Right cardiac atrium (tissue), 5 donors: ENCODE results near the gene JARID2. TPM values are rescaled to one million over a fixed set of nuclear protein-coding genes. Genes with fewer than 3 reads are reported as not detected.

Source experiments
- ATAC-seq, 2 donors: fragments of 200-7000 bp; cut with Tn5 transposase; one replicate each; pipeline versions ENCODE4 v1.8.0 to v1.9.1; 2020; ENCODE audit warnings: moderate library complexity in 2 of 2, mild to moderate bottlenecking in 1 of 2
- DNase-seq, 3 donors: peaks; one replicate each; pipeline ENCODE4 v3.0.0-alpha.2; 2020
- H3K27ac ChIP-seq: one replicate; pipeline ENCODE4 v1.5.1; 2013; ENCODE audit warnings: mild to moderate bottlenecking, low read length, control low read depth, moderate library complexity
- H3K27me3 ChIP-seq: one replicate; pipeline ENCODE4 v1.6.1; 2013; ENCODE audit not compliant: control insufficient read depth, insufficient read depth
- H3K4me1 ChIP-seq: one replicate; pipeline ENCODE4 v1.6.1; 2013; ENCODE audit warnings: low read length; ENCODE audit not compliant: control insufficient read depth, insufficient read depth
- H3K4me3 ChIP-seq: one replicate; pipeline ENCODE4 v1.5.1; 2013; ENCODE audit warnings: low read length, control low read depth
- H3K9me3 ChIP-seq: one replicate; pipeline ENCODE4 v1.6.1; 2013; ENCODE audit warnings: low read length; ENCODE audit not compliant: control insufficient read depth
- WGBS: extraction: QIAGEN DNeasy Blood & Tissue Kit; methylation state at CpG from one replicate; pipeline ENCODE4 v1.1.7; 2013; 5-methylcytosine and 5-hydroxymethylcytosine counted together
- intact Hi-C, 4 donors: fragments of 100-400 bp; cut with DNase I; formaldehyde crosslinking; loops; one replicate each; pipeline versions ENCODE4 v1.11.0 to v1.14.0; 2022 to 2023
- polyA plus RNA-seq: library from polyadenylated mRNA; stranded (reverse); fragments of 200-250 nt; gene quantifications from one replicate; pipeline ENCODE4 v1.2.3, GENCODE V29; 2013
- total RNA-seq, 4 donors: library from RNA; stranded (reverse); fragmentation: NEBNext Ultra II Directional; extraction: Animal tissue kit (Norgen Biotek cat#: 25700); gene quantifications; one replicate each; pipeline ENCODE4 v1.2.1, GENCODE V29; 2021
- donor health status: healthy with polysubstance abuse.
- donor health status: DM: no; HTN: yes; CAD: no.
- donor health status: DM: no; HTN: no; CAD: no.
- donor health status: DM: no; HTN: yes; CAD: no; lungs with severe emphysema.
- donor health status: DM: yes; HTN: yes; CAD: no.

The JARID2 gene
- total and polyA plus RNA-seq, 5 donors = 4.1 to 10.1 (median 9.1) TPM

DNA sequence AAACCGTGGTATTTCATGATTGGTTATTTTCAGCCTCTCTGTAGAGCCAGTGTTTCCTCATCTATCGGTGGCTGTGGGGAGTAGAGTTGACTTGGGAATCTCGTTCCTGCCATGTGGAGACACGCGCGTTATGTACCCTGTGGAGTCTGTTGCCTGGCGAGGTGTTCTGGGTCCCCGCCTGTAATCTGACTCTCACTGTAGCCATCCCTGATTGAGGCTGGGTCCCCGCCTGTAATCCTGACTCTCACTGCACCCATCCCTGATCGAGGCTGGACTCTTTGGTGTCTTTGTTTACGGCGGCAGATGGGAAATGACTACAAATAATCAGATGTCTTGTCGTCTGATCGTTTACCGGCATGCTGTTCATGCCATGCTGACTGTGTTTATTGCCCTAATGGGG lies 263.1 kb downstream of the JARID2 start:
- WGBS = 92% methylated on average over 15 of the region's 15 CpGs

DNA sequence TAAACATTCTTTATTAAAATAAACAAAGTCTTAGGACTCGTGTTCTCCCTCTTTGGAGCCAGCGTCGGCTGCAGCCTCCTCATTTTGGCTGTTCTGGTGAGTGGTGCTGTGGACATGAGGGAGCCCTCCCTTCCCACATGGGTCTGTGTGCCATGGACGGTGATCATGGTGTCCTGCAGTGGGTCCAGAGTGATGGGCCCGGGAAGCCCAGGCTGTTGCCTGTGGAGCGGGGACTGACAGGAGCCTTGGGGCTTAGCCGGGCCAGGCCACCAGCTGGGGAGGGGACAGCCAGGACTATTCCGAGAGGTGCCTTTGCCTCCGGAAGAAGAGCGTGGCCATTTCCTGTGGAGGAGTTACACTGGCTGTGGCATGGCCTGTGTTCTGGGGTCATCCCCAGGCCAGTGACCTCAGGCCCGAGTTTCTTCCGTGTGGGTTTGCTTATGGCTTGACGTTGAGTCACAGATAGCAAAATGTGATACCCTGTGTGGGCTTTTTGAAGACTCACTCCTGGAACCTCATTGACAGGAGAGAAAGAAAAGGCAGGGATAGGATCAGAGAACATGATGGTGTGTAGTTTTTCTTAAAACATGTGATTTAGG lies 263.6 kb downstream of the JARID2 start:
- intact Hi-C loops = loop anchor here in 2 of 4 donors (10.0 kb wide), 1 partner anchor 115 kb away; no protein-coding TSS in a partner anchor
- Histone ChIP-seq H3K9me3 (no peaks in the 10 kb centered on the region), H3K4me1 (peaks cover 6% of the 10 kb centered on the region), H3K27ac (no peak overlapping the region), H3K27me3 (no peaks in the 10 kb centered on the region), H3K4me3 (no peak overlapping the region)
- DNase-seq (peak in 1 of 3 donors; percentile 41), ATAC-seq (no peak)
- WGBS = 82% methylated on average over 13 of the region's 13 CpGs

More for the DNA sequence above, 263.1 kb downstream of the JARID2 start:
- H3K9me3 ChIP-seq = no peaks in the 10 kb centered on the region
- intact Hi-C loops = loop anchor here in 2 of 4 donors (10.0 kb wide), 1 partner anchor 116 kb away; no protein-coding TSS in a partner anchor
- H3K27me3 ChIP-seq = no peaks in the 10 kb centered on the region
- DNase-seq (peak in 1 of 3 donors; percentile 17), ATAC-seq (no peak)
- peaks cover 6% of the 10 kb centered on the region for H3K4me1 ChIP-seq
- no peak overlapping the region for H3K27ac ChIP-seq
- no peak overlapping the region for H3K4me3 ChIP-seq

DNA sequence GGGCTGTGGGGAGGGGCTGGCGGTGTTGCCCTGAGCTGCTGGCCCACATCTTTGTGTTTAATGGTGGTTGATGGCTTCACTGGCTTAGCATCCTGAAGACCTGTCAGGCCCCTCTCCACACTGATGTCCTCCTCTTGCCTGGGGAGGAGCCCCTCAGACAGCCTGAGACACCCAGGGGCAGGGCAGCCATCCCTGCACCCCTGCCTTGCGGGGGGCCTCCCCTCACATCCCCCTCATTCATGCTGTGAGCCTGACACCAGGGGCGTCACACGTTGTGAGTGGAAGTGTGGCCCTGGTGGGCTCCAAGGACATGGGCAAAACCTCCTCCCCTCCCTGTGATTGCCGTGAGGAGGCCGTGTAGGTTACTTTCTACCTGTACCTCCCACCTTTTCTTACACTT lies 264.3 kb downstream of the JARID2 start:
- WGBS = 94% methylated on average over 6 of the region's 6 CpGs

DNA sequence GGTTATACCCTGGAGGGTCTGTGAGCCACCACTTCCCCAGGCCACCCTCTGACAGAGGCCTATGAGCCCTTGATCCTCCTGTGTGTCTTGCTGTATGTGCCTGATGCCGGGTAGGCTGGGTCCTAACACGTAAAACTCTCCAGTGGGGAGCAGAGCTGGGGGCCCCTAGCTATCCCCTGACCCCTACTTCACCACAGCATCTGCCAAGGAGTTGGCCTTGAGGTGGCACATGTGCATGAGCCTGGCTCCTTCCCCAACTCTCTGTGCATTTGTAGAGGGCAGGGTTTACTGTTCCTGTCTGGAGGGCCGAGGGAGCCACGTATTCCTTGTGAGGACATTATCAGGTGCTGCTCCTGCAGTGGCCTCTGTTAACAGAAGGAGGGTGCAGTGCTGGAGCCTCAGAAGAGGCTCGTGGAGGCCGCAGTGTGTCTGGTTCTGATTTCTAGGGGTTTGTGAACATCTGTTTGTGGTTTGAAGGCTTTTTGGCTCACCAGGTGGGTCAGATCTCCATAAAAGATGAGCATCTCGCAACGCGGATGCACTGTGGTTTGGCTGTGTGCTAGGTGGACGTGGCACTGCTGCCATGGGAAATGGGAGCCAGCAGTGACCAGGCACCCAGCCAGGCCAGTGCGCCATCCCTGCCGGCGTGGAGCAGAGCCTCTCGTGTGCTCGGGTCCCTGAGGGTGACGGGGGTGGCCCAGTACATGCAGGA lies 264.8 kb downstream of the JARID2 start:
- intact Hi-C loops = loop anchor here in 1 of 4 donors (10.0 kb wide), 1 partner anchor 114 kb away; no protein-coding TSS in a partner anchor
- WGBS = 82% methylated on average over 16 of the region's 16 CpGs
- Histone ChIP-seq H3K27me3 (no peaks in the 10 kb centered on the region), H3K4me3 (no peak overlapping the region), H3K4me1 (peaks cover 2% of the 10 kb centered on the region), H3K27ac (no peak overlapping the region), H3K9me3 (no peaks in the 10 kb centered on the region)
- ATAC-seq (no peak), DNase-seq (peak in 1 of 3 donors; percentile 56)

More for the DNA sequence above, 264.3 kb downstream of the JARID2 start:
- DNase-seq (peak in 1 of 3 donors; percentile 26), ATAC-seq (no peak)
- peaks cover 6% of the 10 kb centered on the region for H3K4me1 ChIP-seq
- H3K27me3 ChIP-seq = no peaks in the 10 kb centered on the region
- no peak overlapping the region for H3K4me3 ChIP-seq
- H3K27ac ChIP-seq = no peak overlapping the region
- no peaks in the 10 kb centered on the region for H3K9me3 ChIP-seq
- intact Hi-C loops = loop anchor here in 1 of 4 donors (10.0 kb wide), 1 partner anchor 115 kb away; no protein-coding TSS in a partner anchor

DNA sequence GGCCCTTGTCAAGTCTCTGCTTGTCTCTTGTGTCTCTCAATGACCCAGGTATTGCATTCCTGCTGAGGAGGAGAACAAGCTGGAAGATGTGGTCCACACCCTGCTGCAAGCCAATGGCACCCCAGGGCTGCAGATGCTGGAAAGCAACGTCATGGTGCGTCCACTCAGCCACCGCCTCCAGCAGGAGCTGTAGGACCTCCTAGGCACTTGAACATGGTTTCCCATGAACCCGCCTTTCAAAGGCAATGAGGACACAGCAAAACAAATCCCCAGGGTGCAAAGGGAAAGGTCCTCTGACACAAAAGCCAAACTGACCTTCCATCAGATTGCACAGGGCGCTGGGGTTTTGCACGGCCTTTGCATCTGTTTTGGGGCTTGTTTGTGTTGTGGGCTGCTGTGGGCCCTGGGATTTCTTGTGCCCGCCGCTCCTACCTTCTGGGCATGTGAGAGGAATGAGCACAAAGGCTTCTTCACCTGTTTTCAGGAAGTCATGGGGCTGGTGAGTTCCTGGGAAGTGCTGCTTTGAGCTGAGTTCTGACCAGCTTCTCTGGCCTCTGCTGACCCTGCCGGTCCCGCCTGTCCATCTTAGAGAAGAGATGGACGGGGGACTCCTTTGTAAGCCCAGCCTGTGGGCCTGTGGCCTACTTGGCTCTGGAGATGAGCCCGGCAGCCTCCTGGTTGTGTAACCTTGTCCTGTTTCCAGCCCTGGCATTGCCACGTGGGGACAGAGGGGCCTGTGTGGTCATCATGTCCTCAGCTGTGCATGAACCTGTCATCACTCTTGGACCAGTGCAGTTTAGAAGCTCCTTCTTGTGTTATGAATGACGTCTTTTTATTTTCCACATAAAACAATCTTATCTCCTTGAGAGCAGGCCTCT lies 265.6 kb downstream of the JARID2 start:
- Histone ChIP-seq H3K4me1 (peaks cover 2% of the 10 kb centered on the region), H3K27ac (peak overlapping the region; percentile 50)
- WGBS = 75% methylated on average over 14 of the region's 14 CpGs

DNA sequence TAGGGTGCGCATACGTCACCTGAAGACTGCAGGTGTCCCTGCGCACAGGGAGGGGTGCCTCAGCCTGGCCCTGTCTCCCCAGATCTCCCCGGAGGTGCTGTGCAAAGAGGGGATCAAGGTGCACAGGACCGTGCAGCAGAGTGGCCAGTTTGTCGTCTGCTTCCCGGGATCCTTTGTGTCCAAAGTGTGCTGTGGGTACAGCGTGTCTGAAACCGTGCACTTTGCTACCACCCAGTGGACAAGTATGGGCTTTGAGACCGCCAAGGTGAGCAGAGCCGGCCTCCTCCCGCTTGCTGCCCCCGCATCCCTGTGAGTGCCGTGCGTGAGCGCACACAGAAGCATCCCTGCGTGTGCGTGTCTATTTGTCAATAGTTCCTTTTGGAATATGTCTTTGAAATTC lies 266.3 kb downstream of the JARID2 start:
- WGBS = 80% methylated on average over 18 of the region's 18 CpGs
- intact Hi-C loops = loop anchor here in 1 of 4 donors (10.0 kb wide), 1 partner anchor 113 kb away; no protein-coding TSS in a partner anchor
- ATAC-seq (peak; percentile 54 to 56), DNase-seq (peak in 1 of 3 donors; percentile 67)
- H3K27me3 ChIP-seq = no peaks in the 10 kb centered on the region
- peak overlapping the region; percentile 50 for H3K27ac ChIP-seq
- no peaks in the 10 kb centered on the region for H3K4me1 ChIP-seq
- no peaks in the 10 kb centered on the region for H3K9me3 ChIP-seq
- no peak overlapping the region for H3K4me3 ChIP-seq

More for the DNA sequence above, 265.6 kb downstream of the JARID2 start:
- ATAC-seq (peak; percentile 80 to 84), DNase-seq (peak; percentile 76 to 86 (median 86))
- intact Hi-C loops = loop anchor here in 1 of 4 donors (10.0 kb wide), 1 partner anchor 113 kb away; no protein-coding TSS in a partner anchor
- no peaks in the 10 kb centered on the region for H3K9me3 ChIP-seq
- H3K4me3 ChIP-seq = no peak overlapping the region
- H3K27me3 ChIP-seq = no peaks in the 10 kb centered on the region

DNA sequence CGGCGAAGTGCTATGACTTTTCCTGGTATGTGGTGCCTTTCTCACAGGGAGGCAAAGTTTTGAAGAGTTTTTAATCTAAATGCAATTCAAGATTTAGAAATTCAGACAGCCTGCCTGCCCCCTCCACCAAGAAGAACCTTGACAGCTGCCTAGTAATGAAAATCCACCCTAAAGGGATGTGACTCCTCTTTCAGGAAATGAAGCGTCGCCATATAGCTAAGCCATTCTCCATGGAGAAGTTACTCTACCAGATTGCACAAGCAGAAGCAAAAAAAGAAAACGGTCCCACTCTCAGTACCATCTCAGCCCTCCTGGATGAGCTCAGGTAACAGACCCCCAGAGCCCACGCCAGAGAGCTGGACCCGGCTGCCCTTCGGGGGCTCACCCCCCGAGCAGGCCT lies 266.9 kb downstream of the JARID2 start:
- Histone ChIP-seq H3K27me3 (no peaks in the 10 kb centered on the region), H3K9me3 (no peaks in the 10 kb centered on the region), H3K4me1 (no peaks in the 10 kb centered on the region), H3K27ac (no peak overlapping the region), H3K4me3 (no peak overlapping the region)
- no peak for DNase-seq
- no peak for ATAC-seq
- 89% methylated on average over 9 of the region's 9 CpGs for WGBS
- intact Hi-C loops = loop anchor here in 1 of 4 donors (10.0 kb wide), 1 partner anchor 112 kb away; no protein-coding TSS in a partner anchor

DNA sequence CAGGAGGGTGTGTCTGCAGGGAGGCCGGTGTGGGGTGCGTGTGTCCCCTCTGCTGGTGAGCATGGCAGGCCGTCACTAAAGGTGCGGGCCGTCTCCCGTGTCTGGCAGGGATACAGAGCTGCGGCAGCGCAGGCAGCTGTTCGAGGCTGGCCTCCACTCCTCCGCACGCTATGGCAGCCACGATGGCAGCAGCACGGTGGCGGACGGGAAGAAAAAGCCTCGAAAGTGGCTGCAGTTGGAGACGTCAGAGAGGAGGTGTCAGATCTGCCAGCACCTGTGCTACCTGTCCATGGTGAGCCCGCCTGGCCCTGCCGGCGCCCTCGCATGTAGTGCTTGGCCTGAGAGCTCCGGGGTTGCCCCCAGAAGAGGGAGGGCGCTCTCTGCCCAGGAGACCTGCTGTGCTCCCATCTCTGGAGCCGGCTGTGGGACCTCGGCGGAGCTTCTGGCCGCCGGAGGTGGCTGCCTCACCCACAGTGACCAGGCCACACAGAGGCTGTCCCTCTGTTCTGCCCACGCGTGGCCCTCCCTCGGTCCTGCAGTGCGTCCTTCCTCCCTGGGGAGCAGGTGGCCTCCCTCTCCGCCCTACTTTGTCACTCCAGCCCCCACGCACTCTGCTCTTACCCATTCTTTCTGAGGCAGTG lies 267.4 kb downstream of the JARID2 start:
- WGBS = 88% methylated on average over 34 of the region's 34 CpGs
- no peak overlapping the region for H3K27ac ChIP-seq
- intact Hi-C loops = loop anchor here in 1 of 4 donors (10.0 kb wide), 1 partner anchor 112 kb away; no protein-coding TSS in a partner anchor
- DNase-seq (peak in 1 of 3 donors; percentile 52), ATAC-seq (peak in 1 of 2 donors; percentile 6)
- no peak overlapping the region for H3K4me3 ChIP-seq
- H3K4me1 ChIP-seq = no peaks in the 10 kb centered on the region
- H3K9me3 ChIP-seq = no peaks in the 10 kb centered on the region
- no peaks in the 10 kb centered on the region for H3K27me3 ChIP-seq

DNA sequence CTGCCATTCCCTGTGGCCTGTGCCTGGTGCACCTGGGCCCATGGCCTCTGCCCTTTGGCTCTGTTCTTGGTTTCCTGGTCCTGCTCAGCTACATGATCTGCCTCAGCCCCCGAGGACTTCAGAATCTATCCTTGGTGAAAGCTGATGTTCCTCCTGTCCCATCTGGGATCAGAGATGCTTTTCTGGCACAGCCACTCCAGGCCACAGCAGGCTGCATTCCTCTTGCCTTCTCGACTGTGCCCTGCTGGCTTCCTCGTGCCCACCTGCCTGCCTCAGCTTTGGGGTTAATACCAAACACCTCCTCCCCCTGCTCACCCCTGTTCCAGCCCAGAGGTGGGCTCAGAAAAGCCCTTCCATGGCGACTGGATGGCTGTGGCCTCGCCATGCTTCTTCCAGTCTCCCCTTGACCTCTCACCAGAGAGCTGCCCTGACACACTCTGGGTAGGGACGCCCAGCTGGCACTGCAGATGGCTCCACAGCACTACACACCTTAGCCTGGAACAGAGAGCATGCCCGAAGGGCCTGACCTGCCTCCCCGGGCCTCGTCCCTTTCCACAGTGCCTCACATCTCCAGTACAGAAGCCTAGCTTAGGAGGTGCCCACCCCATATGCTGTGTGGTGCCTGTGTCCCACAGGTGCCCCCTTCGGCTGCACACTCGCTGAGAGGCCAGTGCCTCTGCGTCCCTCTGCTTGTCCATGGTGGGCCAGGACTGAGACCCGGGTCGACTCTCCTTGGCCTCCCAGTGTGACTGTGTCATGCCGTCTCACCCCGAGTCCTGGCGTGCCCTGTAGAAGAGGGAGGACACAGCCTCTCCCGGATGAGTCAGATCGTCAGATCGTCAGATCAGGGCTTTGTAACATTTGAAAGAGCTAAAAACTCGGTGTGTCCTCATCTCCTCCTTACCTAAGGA lies 268.2 kb downstream of the JARID2 start:
- 90% methylated on average over 21 of the region's 21 CpGs for WGBS
- no peak overlapping the region for H3K4me3 ChIP-seq
- no peak overlapping the region for H3K27ac ChIP-seq
- no peak for DNase-seq
- H3K4me1 ChIP-seq = no peaks in the 10 kb centered on the region
- ATAC-seq = no peak
- no peaks in the 10 kb centered on the region for H3K27me3 ChIP-seq
- no peaks in the 10 kb centered on the region for H3K9me3 ChIP-seq
- intact Hi-C loops = loop anchor here in 1 of 4 donors (10.0 kb wide), 1 partner anchor 111 kb away; no protein-coding TSS in a partner anchor
